Inflammatory macrophage (primary cell): ENCODE data around the gene QSOX1.

ENCODE experiments used
- DNase-seq, 2 donors: peaks; one replicate each; pipeline ENCODE4 v3.0.0-alpha.2; 2020 to 2022

The QSOX1 gene

GRCh38 chr1:180235502-180236239 lies 81.0 kb downstream of the QSOX1 start:
- no peak for DNase-seq

- no peak for DNase-seq
Measured at GRCh38 chr1:180236698-180237509, 82.2 kb downstream of the QSOX1 start.

GRCh38 chr1:180237869-180238476 lies 83.3 kb downstream of the QSOX1 start:
- no peak for DNase-seq

DNA sequence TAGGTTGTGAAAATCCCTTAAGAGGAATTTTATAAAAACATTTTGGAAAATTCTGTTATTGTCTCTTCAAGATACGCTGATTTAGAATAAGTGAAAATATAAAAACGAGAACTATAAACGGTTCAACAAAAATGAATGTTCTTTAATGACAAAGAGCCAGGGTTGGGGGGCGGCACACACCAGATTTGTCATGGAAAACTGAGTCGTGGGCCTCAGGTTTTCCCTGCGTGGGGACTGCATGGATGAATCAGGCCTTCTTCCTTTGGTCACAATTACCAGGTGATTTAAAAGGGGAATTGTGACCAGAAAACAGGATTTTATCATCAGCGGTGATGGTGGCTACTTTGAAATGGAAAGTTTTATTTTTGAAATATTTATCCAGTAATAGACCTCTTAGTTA lies 84.0 kb downstream of the QSOX1 start:
- no peak for DNase-seq

DNA sequence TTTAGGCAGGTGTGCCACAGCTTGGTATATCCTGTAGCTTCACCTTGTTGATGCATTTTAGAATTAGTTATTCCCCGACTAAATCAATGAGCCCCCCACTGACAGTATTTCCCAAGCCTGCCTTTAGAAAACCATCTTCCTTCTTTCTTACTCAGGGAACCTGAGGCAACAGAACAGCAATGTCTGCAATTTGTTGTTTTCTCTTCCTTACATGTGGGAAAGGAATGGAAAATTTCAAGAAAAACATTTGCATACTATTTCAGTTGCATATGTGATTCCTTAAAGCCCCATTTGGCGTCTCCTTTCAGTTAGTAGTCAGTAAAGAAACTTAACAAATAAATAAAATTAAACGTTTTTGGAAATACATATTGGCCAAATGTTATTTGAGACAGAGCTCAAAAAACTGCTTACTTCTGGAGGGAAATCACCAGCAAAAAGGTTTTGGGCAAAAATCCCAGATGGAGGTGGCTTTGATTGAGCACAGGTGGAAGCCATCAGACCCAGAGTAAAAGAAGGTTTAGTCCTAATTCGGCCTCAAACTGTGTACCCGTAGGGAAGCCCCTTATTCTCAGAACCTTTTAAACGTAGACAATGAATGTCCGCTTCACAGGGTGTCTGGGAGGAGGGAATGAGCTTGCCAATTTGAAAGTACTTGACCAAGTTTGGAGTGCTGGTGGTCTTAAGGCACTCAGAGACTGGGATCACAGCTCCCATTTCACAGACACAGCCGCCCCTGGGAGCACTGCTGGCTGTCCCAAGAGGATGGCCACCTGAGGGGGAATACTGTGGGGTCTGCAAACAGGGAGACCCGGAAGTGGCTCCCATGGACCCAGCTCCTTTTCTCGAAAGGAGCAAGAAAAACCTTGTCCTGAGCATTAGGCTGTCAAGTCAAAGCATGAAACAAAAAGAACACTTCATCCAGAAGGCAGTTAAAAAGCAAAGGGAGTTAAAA lies 84.8 kb downstream of the QSOX1 start:
- DNase-seq, result no peak

GRCh38 chr1:180241716-180242544 lies 87.3 kb downstream of the QSOX1 start:
- DNase-seq, result peak in 1 of 2 donors; percentile 12

GRCh38 chr1:180243517-180244221 lies 89.0 kb downstream of the QSOX1 start:
- no peak for DNase-seq

DNA sequence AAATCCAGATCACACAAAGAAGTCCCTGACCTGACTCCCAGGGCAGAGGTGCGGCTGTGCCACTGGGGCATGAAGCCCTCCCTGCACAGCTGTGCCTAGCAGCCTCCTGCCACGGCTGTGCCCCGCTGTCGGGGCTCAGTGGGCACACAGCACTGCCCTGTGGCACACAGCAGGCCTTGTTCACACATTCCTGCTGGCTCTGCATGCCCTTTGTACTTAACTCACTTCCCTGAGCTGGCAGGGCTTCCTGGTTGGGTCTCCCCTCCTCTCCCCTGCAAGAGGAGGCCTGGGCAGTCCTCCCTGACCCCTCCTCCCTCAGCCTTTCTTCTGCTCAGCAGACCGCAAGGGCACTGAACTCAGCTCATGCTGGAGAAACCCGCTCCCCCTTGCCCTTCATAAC lies 90.2 kb downstream of the QSOX1 start:
- DNase-seq, result no peak

DNA sequence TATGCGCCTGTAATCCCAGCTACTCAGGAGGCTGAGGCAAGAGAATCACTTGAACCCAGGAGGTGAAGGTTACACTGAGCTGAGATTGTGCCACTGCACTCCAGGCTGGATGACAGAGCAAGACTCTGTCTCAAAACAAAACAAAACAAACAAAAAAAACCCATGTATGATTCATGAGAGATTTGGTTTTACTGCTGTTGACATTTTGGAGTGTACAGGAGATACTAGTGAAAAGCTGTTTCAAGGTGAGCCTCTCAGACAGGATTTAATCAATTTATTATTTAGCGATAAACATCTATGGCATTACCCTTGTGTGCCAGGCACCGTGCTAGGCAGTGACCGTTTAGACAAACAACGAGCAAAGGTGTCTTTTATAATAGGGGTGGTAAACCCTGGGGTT lies 91.9 kb downstream of the QSOX1 start:
- no peak for DNase-seq

GRCh38 chr1:180247061-180247460 lies 92.4 kb downstream of the QSOX1 start:
- no peak for DNase-seq

GRCh38 chr1:180247580-180247979 lies 92.9 kb downstream of the QSOX1 start:
- no peak for DNase-seq

DNA sequence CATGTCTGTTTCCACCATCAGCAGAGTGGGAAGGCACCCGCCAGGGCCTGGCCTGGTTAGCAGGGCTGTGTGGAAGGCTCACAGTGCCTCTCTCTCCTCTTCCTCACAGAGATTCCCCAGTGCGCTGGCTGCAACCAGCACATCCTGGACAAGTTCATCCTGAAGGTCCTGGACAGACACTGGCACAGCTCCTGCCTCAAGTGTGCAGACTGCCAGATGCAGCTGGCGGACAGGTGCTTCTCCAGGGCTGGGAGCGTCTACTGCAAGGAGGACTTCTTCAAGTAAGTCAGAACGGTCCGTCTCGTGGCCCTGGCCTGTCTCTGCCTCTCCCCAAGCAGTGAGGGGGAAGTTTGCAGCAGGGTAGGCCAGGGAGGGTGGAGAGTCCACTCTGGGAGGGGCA lies 93.5 kb downstream of the QSOX1 start:
- no peak for DNase-seq

DNA sequence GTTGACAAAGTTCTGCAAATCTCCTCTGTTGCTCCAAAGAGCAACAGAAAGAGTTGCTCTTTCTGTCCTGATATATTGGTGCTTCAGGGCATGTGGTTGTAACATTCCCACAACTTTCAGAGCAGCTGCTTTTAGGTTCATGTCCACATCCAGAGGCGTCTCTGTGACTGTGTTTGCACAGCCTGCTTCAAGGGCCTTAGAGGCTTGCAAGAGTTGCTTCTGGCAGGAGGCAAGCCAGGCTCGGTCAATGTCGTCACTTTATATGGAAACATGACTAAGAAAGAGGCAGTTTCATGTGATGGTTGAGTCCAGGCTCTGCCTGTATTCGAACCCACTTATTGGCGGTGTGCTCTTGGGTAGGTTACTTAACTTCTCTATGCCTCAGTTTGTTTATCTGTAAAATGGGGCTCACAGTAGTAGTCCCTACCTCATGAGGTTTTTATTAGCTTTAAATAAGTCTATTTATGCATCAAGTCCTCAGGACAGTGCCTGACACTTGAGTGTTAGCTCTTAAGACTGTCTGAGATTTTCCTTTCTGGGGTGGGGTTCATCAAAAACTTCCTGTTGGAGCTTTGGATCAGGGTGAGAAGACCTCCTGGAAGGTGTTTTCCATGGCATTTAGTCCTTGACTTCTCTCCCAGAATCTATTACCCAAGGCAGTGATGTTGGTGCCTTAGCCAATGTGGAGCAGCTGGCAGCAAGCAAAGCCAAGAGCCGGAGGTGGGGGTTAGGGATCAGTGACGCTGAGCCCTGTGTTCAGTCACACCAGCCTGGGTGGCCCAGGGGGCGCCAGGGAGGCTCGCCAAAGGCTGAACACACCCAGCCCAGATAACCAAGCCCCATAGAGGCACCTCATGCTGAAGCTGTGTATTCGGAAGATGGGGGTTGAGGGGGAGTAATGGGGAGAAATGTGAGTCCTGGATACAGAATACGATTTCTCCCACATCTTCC lies 94.3 kb downstream of the QSOX1 start:
- DNase-seq, result no peak

- no peak for DNase-seq
Measured at GRCh38 chr1:180249725-180250498, 95.2 kb downstream of the QSOX1 start.

- DNase-seq, result no peak
Measured at GRCh38 chr1:180250499-180250770, 95.8 kb downstream of the QSOX1 start.

GRCh38 chr1:180250883-180251509 lies 96.3 kb downstream of the QSOX1 start:
- DNase-seq, result no peak

GRCh38 chr1:180251526-180252305 lies 97.0 kb downstream of the QSOX1 start:
- DNase-seq, result no peak
